Measurements from ENCODE around the gene SCRN1.

Gene SCRN1

DNA sequence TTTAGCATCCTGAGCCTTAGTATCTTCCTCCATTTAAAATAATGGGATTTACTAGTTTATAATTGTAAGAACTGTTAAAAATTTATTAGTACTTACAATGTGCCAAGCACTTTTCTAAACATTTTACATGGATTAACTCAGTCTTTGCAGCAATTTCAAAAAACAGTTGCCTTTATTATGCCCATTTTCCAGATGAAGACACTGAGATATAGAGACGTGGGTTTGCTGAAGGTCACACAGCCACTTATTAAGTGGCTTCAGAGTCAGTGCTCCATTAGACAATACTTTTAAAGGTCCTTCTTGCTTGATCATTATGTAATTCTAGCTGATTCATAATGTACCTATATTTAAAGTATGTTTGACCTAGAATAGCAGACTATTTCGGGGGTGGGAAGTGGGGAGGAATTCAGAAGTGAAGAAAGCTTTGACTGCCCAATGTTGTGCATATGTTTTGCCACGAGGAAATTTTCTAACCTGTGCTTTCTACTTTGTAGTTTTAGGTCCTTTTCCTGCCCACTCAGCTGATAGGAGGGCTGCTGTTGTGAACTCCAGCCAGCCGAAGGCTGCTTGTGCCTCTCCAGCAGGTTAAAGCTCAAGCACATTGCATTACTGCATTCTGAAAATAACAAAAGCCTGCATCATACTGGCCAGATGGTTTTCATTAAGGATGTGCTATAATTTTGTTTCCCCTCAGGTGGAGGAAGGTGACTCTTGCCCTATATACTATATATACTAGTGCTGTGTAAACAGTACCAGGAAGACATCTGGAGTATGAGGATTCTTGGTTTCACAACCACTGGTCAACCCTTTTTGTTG, 42.9 kb upstream of the SCRN1 start:
- Histone ChIP-seq H3K4me1 (ENCODE audit: control insufficient read depth, insufficient read depth, low read depth, low read length) (peaks cover 4% of the 10 kb centered on the region), H3K79me1 (replicated peaks; ENCODE audit: low read length, poor library complexity, severe bottlenecking) (peaks cover 22% of the 10 kb centered on the region), H4K8ac (ENCODE audit: low read length) (no peak overlapping the region), H3K14ac (ENCODE audit: low read length in 2 of 2) (no peak overlapping the region), H3K9me3 (ENCODE audit: control insufficient read depth, low read length) (no peaks in the 10 kb centered on the region), H3K27ac (ENCODE audit: low read length, poor library complexity, severe bottlenecking) (no peak overlapping the region), H3K36me3 (ENCODE audit: control insufficient read depth in 1 of 2, insufficient read depth in 2 of 2, low read depth in 1 of 2, low read length in 2 of 2) (peaks cover 3% of the 10 kb centered on the region in 2 experiments), H2AK5ac (ENCODE audit: low read length, severe bottlenecking) (no peak overlapping the region), H2AFZ (ENCODE audit: low read depth, low read length) (no peak overlapping the region), H2BK12ac (ENCODE audit: low read length in 2 of 2) (no peak overlapping the region), H3K18ac (ENCODE audit: low read depth in 1 of 2, low read length in 2 of 2) (no peak overlapping the region), H3K4me3 (ENCODE audit: insufficient read depth in 1 of 2, low read depth in 1 of 2, low read length in 2 of 2) (no peak overlapping the region), H4K91ac (ENCODE audit: low read length) (no peak overlapping the region), H3K9ac (ENCODE audit: low read length) (peak overlapping the region; percentile 28), H3K27me3 (ENCODE audit: control insufficient read depth in 1 of 2, insufficient read depth in 1 of 2, low read length in 2 of 2) (no peaks in the 10 kb centered on the region), H3K23ac (ENCODE audit: low read length in 2 of 2) (no peak overlapping the region), H2BK5ac (ENCODE audit: low read depth, low read length, poor library complexity, severe bottlenecking) (no peak overlapping the region), H2BK15ac (ENCODE audit: low read depth, poor library complexity, severe bottlenecking) (no peak overlapping the region), H3K4me2 (ENCODE audit: low read length, poor library complexity, severe bottlenecking) (no peak overlapping the region), H3K4ac (ENCODE audit: low read depth in 1 of 2, low read length in 2 of 2) (no peak overlapping the region), H2BK120ac (ENCODE audit: low read depth, low read length) (no peak overlapping the region)
- WGBS: 68% methylated on average over 3 of the region's 4 CpGs
- DNase-seq: peak; percentile 16

DNA sequence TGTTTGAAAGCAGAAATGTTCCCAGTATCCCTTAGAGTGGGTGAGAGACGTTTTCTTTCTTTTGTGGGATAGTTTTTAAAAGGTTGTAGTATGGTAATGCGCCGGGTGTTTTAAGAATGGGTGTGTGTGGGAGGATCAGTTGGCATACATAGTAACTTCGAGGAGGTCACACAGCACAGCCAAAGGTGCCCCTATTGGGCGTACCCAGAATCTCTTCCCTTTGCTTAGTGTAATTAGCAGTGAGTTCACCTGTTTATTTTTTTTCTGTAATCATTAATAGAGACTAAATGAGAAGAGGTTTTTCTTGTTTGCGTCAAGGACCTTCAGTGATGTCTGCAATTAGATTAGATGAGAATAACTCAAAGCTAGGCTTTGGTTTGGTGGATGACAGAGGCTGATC, 40.1 kb upstream of the SCRN1 start:
- Histone ChIP-seq H3K9me3 (ENCODE audit: control insufficient read depth, low read length) (no peaks in the 10 kb centered on the region), H2BK120ac (ENCODE audit: low read depth, low read length) (no peak overlapping the region), H2AK5ac (ENCODE audit: low read length, severe bottlenecking) (no peak overlapping the region), H3K79me1 (replicated peaks; ENCODE audit: low read length, poor library complexity, severe bottlenecking) (peaks cover 12% of the 10 kb centered on the region), H3K27ac (ENCODE audit: low read length, poor library complexity, severe bottlenecking) (no peak overlapping the region), H4K8ac (ENCODE audit: low read length) (no peak overlapping the region), H2AFZ (ENCODE audit: low read depth, low read length) (no peak overlapping the region), H3K18ac (ENCODE audit: low read depth in 1 of 2, low read length in 2 of 2) (no peak overlapping the region), H3K9ac (ENCODE audit: low read length) (peak overlapping the region; percentile 97), H3K36me3 (ENCODE audit: control insufficient read depth in 1 of 2, insufficient read depth in 2 of 2, low read depth in 1 of 2, low read length in 2 of 2) (peaks cover 0 to 3% of the 10 kb centered on the region in 2 experiments), H3K4me3 (ENCODE audit: insufficient read depth in 1 of 2, low read depth in 1 of 2, low read length in 2 of 2) (peak overlapping the region in 1 of 2 experiments; percentile 97), H3K23ac (ENCODE audit: low read length in 2 of 2) (no peak overlapping the region), H3K14ac (ENCODE audit: low read length in 2 of 2) (no peak overlapping the region), H3K4me2 (ENCODE audit: low read length, poor library complexity, severe bottlenecking) (peak overlapping the region; percentile 82), H3K4ac (ENCODE audit: low read depth in 1 of 2, low read length in 2 of 2) (no peak overlapping the region), H2BK12ac (ENCODE audit: low read length in 2 of 2) (no peak overlapping the region), H3K27me3 (ENCODE audit: control insufficient read depth in 1 of 2, insufficient read depth in 1 of 2, low read length in 2 of 2) (no peaks in the 10 kb centered on the region), H3K4me1 (ENCODE audit: control insufficient read depth, insufficient read depth, low read depth, low read length) (peaks cover 4% of the 10 kb centered on the region), H2BK5ac (ENCODE audit: low read depth, low read length, poor library complexity, severe bottlenecking) (no peak overlapping the region), H4K91ac (ENCODE audit: low read length) (no peak overlapping the region), H2BK15ac (ENCODE audit: low read depth, poor library complexity, severe bottlenecking) (no peak overlapping the region)
- 24% methylated on average over 6 of the region's 6 CpGs for WGBS
- no peak for DNase-seq

DNA sequence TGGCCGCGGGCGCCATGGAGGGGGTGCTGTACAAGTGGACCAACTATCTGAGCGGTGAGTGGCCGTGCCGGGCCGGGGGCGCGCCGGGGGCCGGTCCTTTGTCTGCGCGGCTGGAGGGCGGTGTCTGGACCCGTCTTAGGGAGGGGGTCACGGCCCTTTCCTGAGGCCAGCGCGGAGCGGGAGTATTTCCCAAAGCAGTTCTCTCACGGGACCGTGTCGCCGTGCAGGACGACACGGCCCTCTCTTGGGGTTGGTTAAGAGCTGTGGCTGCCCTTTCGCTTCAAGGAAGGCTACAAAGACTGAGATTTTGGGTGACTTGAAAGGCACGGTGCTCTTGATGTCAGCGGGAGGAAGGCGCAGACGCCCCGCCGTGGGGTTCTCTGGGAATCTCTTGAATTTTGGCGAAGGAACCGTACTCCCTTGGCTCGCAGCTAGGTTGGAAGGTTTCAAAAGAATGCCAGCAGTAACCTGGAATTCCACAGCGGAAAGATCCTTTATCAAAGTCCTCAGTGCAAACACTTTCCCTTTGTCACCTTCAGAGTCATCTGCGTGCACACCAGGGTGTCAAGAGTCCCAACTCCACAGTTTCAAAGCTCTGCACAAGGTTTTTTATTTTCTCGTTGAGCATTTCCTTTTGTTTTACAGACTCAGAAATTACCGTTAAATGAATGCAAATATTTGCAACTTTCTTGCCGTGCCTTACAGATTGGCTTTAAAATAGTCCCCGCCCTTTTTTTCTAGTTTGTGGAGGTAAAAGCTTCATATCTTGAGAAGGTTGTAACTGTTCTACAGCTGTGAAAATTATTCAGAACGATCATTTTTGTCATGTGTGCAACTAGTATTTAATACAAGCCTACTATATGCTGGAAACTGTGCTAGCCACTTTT, 39.4 kb upstream of the SCRN1 start:
- peak; percentile 59 for DNase-seq
- Histone ChIP-seq H3K23ac (ENCODE audit: low read length in 2 of 2) (peak overlapping the region in 1 of 2 experiments; percentile 70), H3K27me3 (ENCODE audit: control insufficient read depth in 1 of 2, insufficient read depth in 1 of 2, low read length in 2 of 2) (no peaks in the 10 kb centered on the region), H3K27ac (ENCODE audit: low read length, poor library complexity, severe bottlenecking) (peak overlapping the region; percentile 35), H3K18ac (ENCODE audit: low read depth in 1 of 2, low read length in 2 of 2) (peak overlapping the region; percentile 37 to 92), H2BK12ac (ENCODE audit: low read length in 2 of 2) (no peak overlapping the region), H3K4me3 (ENCODE audit: insufficient read depth in 1 of 2, low read depth in 1 of 2, low read length in 2 of 2) (peak overlapping the region; percentile 95 to 97), H2AK5ac (ENCODE audit: low read length, severe bottlenecking) (no peak overlapping the region), H4K91ac (ENCODE audit: low read length) (peak overlapping the region; percentile 90), H3K79me1 (replicated peaks; ENCODE audit: low read length, poor library complexity, severe bottlenecking) (peaks cover 9% of the 10 kb centered on the region), H2BK5ac (ENCODE audit: low read depth, low read length, poor library complexity, severe bottlenecking) (no peak overlapping the region), H2AFZ (ENCODE audit: low read depth, low read length) (peak overlapping the region; percentile 89), H3K9ac (ENCODE audit: low read length) (peak overlapping the region; percentile 97), H2BK120ac (ENCODE audit: low read depth, low read length) (no peak overlapping the region), H3K4me1 (ENCODE audit: control insufficient read depth, insufficient read depth, low read depth, low read length) (peaks cover 4% of the 10 kb centered on the region), H4K8ac (ENCODE audit: low read length) (no peak overlapping the region), H3K4ac (ENCODE audit: low read depth in 1 of 2, low read length in 2 of 2) (peak overlapping the region; percentile 51 to 76), H3K14ac (ENCODE audit: low read length in 2 of 2) (peak overlapping the region in 1 of 2 experiments; percentile 96), H2BK15ac (ENCODE audit: low read depth, poor library complexity, severe bottlenecking) (peak overlapping the region; percentile 91), H3K4me2 (ENCODE audit: low read length, poor library complexity, severe bottlenecking) (peak overlapping the region; percentile 81), H3K36me3 (ENCODE audit: control insufficient read depth in 1 of 2, insufficient read depth in 2 of 2, low read depth in 1 of 2, low read length in 2 of 2) (peaks cover 0 to 3% of the 10 kb centered on the region in 2 experiments), H3K9me3 (ENCODE audit: control insufficient read depth, low read length) (no peaks in the 10 kb centered on the region)
- WGBS: under 1% methylated on average over 38 of the region's 42 CpGs
